Osteoblast (primary cell): Measurements from ENCODE around the gene PHACTR2. TPM values are rescaled to one million over a fixed set of nuclear protein-coding genes. Genes with fewer than 3 reads are reported as not detected.

Source experiments
- DNase-seq: peaks from one replicate; pipeline ENCODE4 v3.0.0; 2011; ENCODE audit warnings: low spot score, mixed read lengths; ENCODE audit not compliant: insufficient read length; ENCODE audit errors: missing footprints
- H2AFZ ChIP-seq: 2 replicates; pipeline ENCODE4 v1.6.0; 2011; ENCODE audit warnings: mild to moderate bottlenecking, low read length
- H3K27ac ChIP-seq: 2 replicates; pipeline ENCODE4 v1.5.1; 2011; ENCODE audit warnings: mild to moderate bottlenecking, low read depth, low read length, moderate library complexity
- H3K27me3 ChIP-seq: 2 replicates; pipeline ENCODE4 v1.6.0; 2012; ENCODE audit warnings: mild to moderate bottlenecking, control low read depth, inconsistent platforms, low read length, moderate library complexity; ENCODE audit not compliant: insufficient read depth
- H3K36me3 ChIP-seq: 2 replicates; pipeline ENCODE4 v1.5.1; 2011; ENCODE audit warnings: mild to moderate bottlenecking, low read length, control low read depth, moderate library complexity; ENCODE audit not compliant: insufficient read depth
- H3K4me1 ChIP-seq: 2 replicates; pipeline ENCODE4 v1.5.1; 2011; ENCODE audit warnings: mild to moderate bottlenecking, low read length, control low read depth, moderate library complexity; ENCODE audit not compliant: insufficient read depth
- H3K4me2 ChIP-seq: 2 replicates; pipeline ENCODE4 v1.6.0; 2011; ENCODE audit warnings: mild to moderate bottlenecking, low read length; ENCODE audit not compliant: insufficient read depth
- H3K4me3 ChIP-seq: fragments of 200-600 bp; sonication (generic); 3 replicates; pipeline ENCODE4 v1.5.1; 2012; ENCODE audit warnings: mild to moderate bottlenecking, low read length, inconsistent platforms; ENCODE audit not compliant: insufficient read depth
- H3K79me2 ChIP-seq: 2 replicates; pipeline ENCODE4 v1.6.0; 2012; ENCODE audit warnings: mild to moderate bottlenecking, low read length, control low read depth, inconsistent platforms; ENCODE audit not compliant: insufficient read depth
- H3K9me3 ChIP-seq: 2 replicates; pipeline ENCODE4 v1.5.1; 2011; ENCODE audit warnings: low read depth, low read length, control low read depth
- H4K20me1 ChIP-seq: 2 replicates; pipeline ENCODE4 v1.6.0; 2012; ENCODE audit warnings: mild to moderate bottlenecking, low read length, control low read depth; ENCODE audit not compliant: insufficient read depth
- CTCF ChIP-seq: IDR thresholded peaks from 2 replicates; pipeline ENCODE4 v1.5.1; 2011; ENCODE audit warnings: mild to moderate bottlenecking, low read depth, low read length, moderate library complexity; ENCODE audit errors: extremely low read depth
- total RNA-seq: library from RNA; depleted of rRNA; stranded (reverse); fragments of >200 nt; gene quantifications from 2 replicates; pipeline ENCODE4 v1.2.3, GENCODE V29; 2012

The PHACTR2 gene
- total RNA-seq, 1 donor: 71.7 TPM

GRCh38 chr6:143682805-143683204 is 5.0 kb downstream of the PHACTR2 start:
- no peaks in the 10 kb centered on the region for H3K27me3 ChIP-seq
- no peaks in the 10 kb centered on the region for H3K36me3 ChIP-seq
- no peak for TF ChIP-seq CTCF
- H3K79me2 ChIP-seq: peaks cover 79% of the 10 kb centered on the region
- no peak overlapping the region for H3K4me2 ChIP-seq
- no peaks in the 10 kb centered on the region for H4K20me1 ChIP-seq
- H3K4me3 ChIP-seq: no peak overlapping the region
- H2AFZ ChIP-seq: no peak overlapping the region
- H3K27ac ChIP-seq: no peak overlapping the region
- peaks cover 15% of the 10 kb centered on the region for H3K4me1 ChIP-seq
- no peaks in the 10 kb centered on the region for H3K9me3 ChIP-seq
- DNase-seq: no peak

GRCh38 chr6:143684486-143684885 is 6.7 kb downstream of the PHACTR2 start:
- Histone ChIP-seq H3K4me1 (peaks cover 16% of the 10 kb centered on the region), H3K27ac (no peak overlapping the region), H3K4me3 (no peak overlapping the region), H3K79me2 (peaks cover 84% of the 10 kb centered on the region), H2AFZ (no peak overlapping the region), H3K27me3 (no peaks in the 10 kb centered on the region), H4K20me1 (no peaks in the 10 kb centered on the region), H3K4me2 (no peak overlapping the region), H3K36me3 (no peaks in the 10 kb centered on the region), H3K9me3 (no peaks in the 10 kb centered on the region)
- no peak for TF ChIP-seq CTCF
- no peak for DNase-seq

- Histone ChIP-seq H3K4me1 (peaks cover 26% of the 10 kb centered on the region), H4K20me1 (no peaks in the 10 kb centered on the region), H2AFZ (no peak overlapping the region), H3K27ac (no peak overlapping the region), H3K4me3 (no peak overlapping the region), H3K36me3 (no peaks in the 10 kb centered on the region), H3K27me3 (no peaks in the 10 kb centered on the region), H3K4me2 (no peak overlapping the region), H3K79me2 (peaks cover 83% of the 10 kb centered on the region), H3K9me3 (no peaks in the 10 kb centered on the region)
- TF ChIP-seq CTCF: no peak
- DNase-seq: no peak
These were observed 7.9 kb downstream of the PHACTR2 start for GRCh38 chr6:143685653-143686052.

- peaks cover 38% of the 10 kb centered on the region for H3K4me1 ChIP-seq
- H3K4me3 ChIP-seq: no peak overlapping the region
These were observed 9.8 kb downstream of the PHACTR2 start for GRCh38 chr6:143687591-143687990.

More at GRCh38 chr6:143687591-143687990, 9.8 kb downstream of the PHACTR2 start:
- no peak for TF ChIP-seq CTCF
- H3K27me3 ChIP-seq: no peaks in the 10 kb centered on the region
- peak overlapping the region; percentile 15 for H3K27ac ChIP-seq
- H2AFZ ChIP-seq: no peak overlapping the region
- no peaks in the 10 kb centered on the region for H3K36me3 ChIP-seq
- H3K9me3 ChIP-seq: no peaks in the 10 kb centered on the region
- peak overlapping the region; percentile 53 for H3K4me2 ChIP-seq
- peaks cover 81% of the 10 kb centered on the region for H3K79me2 ChIP-seq
- H4K20me1 ChIP-seq: no peaks in the 10 kb centered on the region
- no peak for DNase-seq
